Cardiac fibroblast (primary cell): ENCODE measurements around the gene SAXO1.

ENCODE experiments used
- DNase-seq, 2 donors: peaks; one replicate each; pipeline versions ENCODE4 v3.0.0 to v3.0.0-alpha.2; 2010; ENCODE audit warnings: low read depth in 2 of 2
- H3K4me3 ChIP-seq, 2 donors: replicated peaks in 1 of 2; 1 replicate in 1 of 2; 2 replicates in 1 of 2; pipeline ENCODE4 v1.5.1; 2011; ENCODE audit warnings: low read depth in 2 of 2, low read length in 2 of 2, mild to moderate bottlenecking in 2 of 2, moderate library complexity in 1 of 2
- TF ChIP-seq, protein P1 (sequence below): IDR thresholded peaks from one replicate; pipeline ENCODE4 v1.5.1; 2011; ENCODE audit warnings: low read depth, mild to moderate bottlenecking, low read length, inconsistent platforms

The SAXO1 gene

GRCh38 chr9:18981476-18982261, 51.3 kb downstream of the SAXO1 start:
- TF ChIP-seq, protein P1, sequence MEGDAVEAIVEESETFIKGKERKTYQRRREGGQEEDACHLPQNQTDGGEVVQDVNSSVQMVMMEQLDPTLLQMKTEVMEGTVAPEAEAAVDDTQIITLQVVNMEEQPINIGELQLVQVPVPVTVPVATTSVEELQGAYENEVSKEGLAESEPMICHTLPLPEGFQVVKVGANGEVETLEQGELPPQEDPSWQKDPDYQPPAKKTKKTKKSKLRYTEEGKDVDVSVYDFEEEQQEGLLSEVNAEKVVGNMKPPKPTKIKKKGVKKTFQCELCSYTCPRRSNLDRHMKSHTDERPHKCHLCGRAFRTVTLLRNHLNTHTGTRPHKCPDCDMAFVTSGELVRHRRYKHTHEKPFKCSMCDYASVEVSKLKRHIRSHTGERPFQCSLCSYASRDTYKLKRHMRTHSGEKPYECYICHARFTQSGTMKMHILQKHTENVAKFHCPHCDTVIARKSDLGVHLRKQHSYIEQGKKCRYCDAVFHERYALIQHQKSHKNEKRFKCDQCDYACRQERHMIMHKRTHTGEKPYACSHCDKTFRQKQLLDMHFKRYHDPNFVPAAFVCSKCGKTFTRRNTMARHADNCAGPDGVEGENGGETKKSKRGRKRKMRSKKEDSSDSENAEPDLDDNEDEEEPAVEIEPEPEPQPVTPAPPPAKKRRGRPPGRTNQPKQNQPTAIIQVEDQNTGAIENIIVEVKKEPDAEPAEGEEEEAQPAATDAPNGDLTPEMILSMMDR: no peak
- peak in 1 of 2 donors; percentile 33 for DNase-seq
- H3K4me3 ChIP-seq: no peak overlapping the region

- peak in 1 of 2 donors; percentile 3 for DNase-seq
- no peak overlapping the region for H3K4me3 ChIP-seq
- TF ChIP-seq, protein P1: no peak
Observed at GRCh38 chr9:18980189-18980588, 52.8 kb downstream of the SAXO1 start.

- H3K4me3 ChIP-seq: no peak overlapping the region
- TF ChIP-seq, protein P1: no peak
- DNase-seq: peak; percentile 25 to 38
Observed at GRCh38 chr9:18979367-18979766, 53.6 kb downstream of the SAXO1 start.

GRCh38 chr9:18978188-18978587, 54.8 kb downstream of the SAXO1 start:
- H3K4me3 ChIP-seq: no peak overlapping the region
- no peak for DNase-seq
- TF ChIP-seq, protein P1: no peak

GRCh38 chr9:18976709-18977531, 56.1 kb downstream of the SAXO1 start:
- DNase-seq: peak; percentile 32 to 46
- H3K4me3 ChIP-seq: peak overlapping the region in 1 of 2 donors; percentile 9
- TF ChIP-seq, protein P1: no peak

DNA sequence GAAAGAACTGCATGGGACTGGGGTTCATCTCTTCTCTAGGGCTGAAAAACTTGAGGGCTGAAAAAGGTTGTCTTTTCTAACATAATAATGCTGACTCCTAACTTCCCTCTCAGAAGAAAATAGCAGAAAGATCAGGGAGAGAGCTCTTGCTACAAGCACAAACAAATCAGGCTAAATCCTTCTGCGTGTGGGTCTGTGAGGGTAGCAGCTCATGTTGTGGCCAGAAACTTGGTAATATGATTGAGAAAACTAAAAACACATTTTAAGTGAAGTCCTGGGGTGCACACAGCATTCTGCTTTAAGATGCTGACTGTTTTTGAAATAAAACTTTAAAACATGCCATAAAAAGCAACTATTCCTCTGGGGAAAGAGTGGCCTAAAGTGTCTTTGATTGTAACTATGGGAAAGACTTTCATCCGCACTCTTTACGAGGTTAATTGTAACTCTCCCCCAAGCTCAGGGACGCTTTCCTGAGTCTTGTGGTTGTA, 56.7 kb downstream of the SAXO1 start:
- TF ChIP-seq, protein P1: no peak
- peak; percentile 4 to 5 for DNase-seq
- peak overlapping the region in 1 of 2 donors; percentile 9 for H3K4me3 ChIP-seq
